Neuron (in vitro differentiated cells): ENCODE results near the gene ITGB2.

Experiments
- H2AFZ ChIP-seq: one replicate; pipeline ENCODE4 v1.6.1; 2013; ENCODE audit warnings: low read depth, mild to moderate bottlenecking, inconsistent platforms, low read length, moderate library complexity
- H3K27me3 ChIP-seq: one replicate; pipeline ENCODE4 v1.6.1; 2013; ENCODE audit warnings: low read length; ENCODE audit not compliant: insufficient read depth
- H3K36me3 ChIP-seq: one replicate; pipeline ENCODE4 v1.6.1; 2013; ENCODE audit warnings: low read length; ENCODE audit not compliant: insufficient read depth
- H3K4me1 ChIP-seq: one replicate; pipeline ENCODE4 v1.6.1; 2013; ENCODE audit warnings: low read length; ENCODE audit not compliant: insufficient read depth
- H3K4me3 ChIP-seq: 2 replicates; pipeline ENCODE4 v1.5.1; 2013; ENCODE audit warnings: mild to moderate bottlenecking, low read length, moderate library complexity
- H3K9me3 ChIP-seq: one replicate; pipeline ENCODE4 v1.6.1; 2013; ENCODE audit warnings: low read length

The ITGB2 gene

GRCh38 chr21:44903689-44904088, 17.0 kb downstream of the ITGB2 start:
- Histone ChIP-seq H3K4me1 (no peaks in the 10 kb centered on the region), H3K4me3 (no peak overlapping the region), H3K27me3 (peaks cover 26% of the 10 kb centered on the region), H2AFZ (no peak overlapping the region), H3K36me3 (no peaks in the 10 kb centered on the region), H3K9me3 (peaks cover 2% of the 10 kb centered on the region)

- Histone ChIP-seq H2AFZ (no peak overlapping the region), H3K4me1 (no peaks in the 10 kb centered on the region), H3K4me3 (no peak overlapping the region), H3K9me3 (peaks cover 2% of the 10 kb centered on the region), H3K27me3 (peaks cover 27% of the 10 kb centered on the region), H3K36me3 (no peaks in the 10 kb centered on the region)
Measured at GRCh38 chr21:44903050-44903685, 17.5 kb downstream of the ITGB2 start.

- Histone ChIP-seq H3K36me3 (no peaks in the 10 kb centered on the region), H2AFZ (no peak overlapping the region), H3K9me3 (peaks cover 2% of the 10 kb centered on the region), H3K4me1 (no peaks in the 10 kb centered on the region), H3K4me3 (no peak overlapping the region), H3K27me3 (peaks cover 24% of the 10 kb centered on the region)
Measured at GRCh38 chr21:44902268-44903049, 18.2 kb downstream of the ITGB2 start.

- Histone ChIP-seq H3K27me3 (peaks cover 15% of the 10 kb centered on the region), H3K4me3 (no peak overlapping the region), H3K4me1 (no peaks in the 10 kb centered on the region), H2AFZ (no peak overlapping the region), H3K9me3 (peaks cover 2% of the 10 kb centered on the region), H3K36me3 (no peaks in the 10 kb centered on the region)
Measured at GRCh38 chr21:44901391-44902074, 19.2 kb downstream of the ITGB2 start.

- Histone ChIP-seq H2AFZ (no peak overlapping the region), H3K4me3 (no peak overlapping the region), H3K27me3 (peaks cover 12% of the 10 kb centered on the region), H3K36me3 (no peaks in the 10 kb centered on the region), H3K9me3 (peaks cover 4% of the 10 kb centered on the region), H3K4me1 (no peaks in the 10 kb centered on the region)
Measured at GRCh38 chr21:44900559-44901251, 20.0 kb downstream of the ITGB2 start.

GRCh38 chr21:44899768-44900558, 20.7 kb downstream of the ITGB2 start:
- no peak overlapping the region for H3K4me3 ChIP-seq
- no peaks in the 10 kb centered on the region for H3K4me1 ChIP-seq
- H3K27me3 ChIP-seq: peaks cover 9% of the 10 kb centered on the region
- H2AFZ ChIP-seq: no peak overlapping the region
- H3K9me3 ChIP-seq: peaks cover 4% of the 10 kb centered on the region
- no peaks in the 10 kb centered on the region for H3K36me3 ChIP-seq

GRCh38 chr21:44898851-44899767, 21.6 kb downstream of the ITGB2 start:
- no peak overlapping the region for H3K4me3 ChIP-seq
- peaks cover 14% of the 10 kb centered on the region for H3K27me3 ChIP-seq
- H3K4me1 ChIP-seq: no peaks in the 10 kb centered on the region
- no peaks in the 10 kb centered on the region for H3K36me3 ChIP-seq
- H2AFZ ChIP-seq: no peak overlapping the region
- H3K9me3 ChIP-seq: peaks cover 4% of the 10 kb centered on the region

- Histone ChIP-seq H3K36me3 (no peaks in the 10 kb centered on the region), H3K9me3 (peaks cover 4% of the 10 kb centered on the region), H2AFZ (no peak overlapping the region), H3K4me3 (no peak overlapping the region), H3K27me3 (peaks cover 22% of the 10 kb centered on the region), H3K4me1 (no peaks in the 10 kb centered on the region)
Measured at GRCh38 chr21:44898011-44898488, 22.6 kb downstream of the ITGB2 start.

- no peaks in the 10 kb centered on the region for H3K4me1 ChIP-seq
Measured at GRCh38 chr21:44897326-44898010, 23.2 kb downstream of the ITGB2 start.

GRCh38 chr21:44896561-44897286, 24.0 kb downstream of the ITGB2 start:
- Histone ChIP-seq H3K4me1 (no peaks in the 10 kb centered on the region), H3K27me3 (peaks cover 25% of the 10 kb centered on the region), H3K36me3 (no peaks in the 10 kb centered on the region), H2AFZ (no peak overlapping the region), H3K4me3 (no peak overlapping the region), H3K9me3 (peaks cover 2% of the 10 kb centered on the region)

More at GRCh38 chr21:44897326-44898010, 23.2 kb downstream of the ITGB2 start:
- H3K36me3 ChIP-seq: no peaks in the 10 kb centered on the region
- peaks cover 3% of the 10 kb centered on the region for H3K9me3 ChIP-seq
- no peak overlapping the region for H3K4me3 ChIP-seq
- no peak overlapping the region for H2AFZ ChIP-seq
- peaks cover 25% of the 10 kb centered on the region for H3K27me3 ChIP-seq

GRCh38 chr21:44895859-44896258, 24.8 kb downstream of the ITGB2 start:
- H2AFZ ChIP-seq: no peak overlapping the region
- H3K27me3 ChIP-seq: peaks cover 29% of the 10 kb centered on the region
- no peaks in the 10 kb centered on the region for H3K36me3 ChIP-seq
- no peaks in the 10 kb centered on the region for H3K4me1 ChIP-seq
- H3K9me3 ChIP-seq: peaks cover 2% of the 10 kb centered on the region
- H3K4me3 ChIP-seq: no peak overlapping the region
